HepG2 (cell line): ENCODE measurements around the gene ZNF821. TPM values are rescaled to one million over a fixed set of nuclear protein-coding genes. Genes with fewer than 3 reads are reported as not detected.
A peak's percentile ranks its signal among the peaks of the same experiment; 100 is the strongest.

Source experiments
- CBX2 ChIP-seq, 2 experiments: fragments of 200-600 bp in 1 of 2; sonication (generic); formaldehyde crosslinking in 1 of 2; IDR thresholded peaks; 2 replicates each; pipeline versions ENCODE4 v1.7.0 to v1.8.1; 2018 to 2022; ENCODE audit warnings: low read depth in 2 of 2, low read length in 1 of 2, mild to moderate bottlenecking in 1 of 2, missing genetic modification reagents in 1 of 2
- CCAR2 ChIP-seq: fragments of 200-400 bp; formaldehyde crosslinking; optimal IDR thresholded peaks from 2 replicates; pipeline ENCODE3; 2018; ENCODE audit warnings: low read depth, mild to moderate bottlenecking, low read length, moderate library complexity
- FOXK1 ChIP-seq: sonication (generic); formaldehyde crosslinking; IDR thresholded peaks from 2 replicates; pipeline ENCODE4 v1.4.0; 2020; ENCODE audit warnings: low read depth, missing genetic modification reagents, borderline replicate concordance
- GATAD2A ChIP-seq: IDR thresholded peaks from 2 replicates; pipeline ENCODE4 v1.6.1; 2016
- JARID2 ChIP-seq: sonication (generic); formaldehyde crosslinking; IDR thresholded peaks from 2 replicates; pipeline ENCODE4 v1.8.1; 2023; ENCODE audit warnings: missing genetic modification reagents, inconsistent platforms; ENCODE audit not compliant: insufficient replicate concordance
- KLF16 ChIP-seq, 2 experiments: sonication (generic) in 1 of 2; formaldehyde crosslinking in 1 of 2; IDR thresholded peaks; 2 replicates each; pipeline versions ENCODE4 v1.6.1 to v1.8.0; 2016 to 2023; ENCODE audit warnings: missing genetic modification reagents in 2 of 2, missing compliant biosample characterization in 1 of 2
- NCOA1 ChIP-seq: sonication (generic); formaldehyde crosslinking; IDR thresholded peaks from 2 replicates; pipeline ENCODE4 v1.9.0; 2021; ENCODE audit warnings: missing genetic modification reagents
- NONO ChIP-seq, 2 experiments: fragments of 450-650 bp in 1 of 2; sonication (generic) in 1 of 2; formaldehyde crosslinking in 1 of 2; IDR thresholded peaks in 1 of 2; conservative IDR thresholded peaks in 1 of 2; 2 replicates each; pipeline versions ENCODE4 v1.6.1 to v1.8.0; 2017 to 2022; ENCODE audit warnings: mild to moderate bottlenecking in 1 of 2, missing genetic modification reagents in 1 of 2, moderate library complexity in 1 of 2
- PHF20 ChIP-seq: sonication (generic); formaldehyde crosslinking; IDR thresholded peaks from 2 replicates; pipeline ENCODE4 v1.5.0; 2020; ENCODE audit warnings: mild to moderate bottlenecking, missing genetic modification reagents
- PLSCR1 ChIP-seq: sonication (generic); formaldehyde crosslinking; IDR thresholded peaks from 2 replicates; pipeline ENCODE4 v1.5.0; 2020; ENCODE audit warnings: missing genetic modification reagents, mild to moderate bottlenecking, borderline replicate concordance
- XBP1 ChIP-seq: sonication (generic); formaldehyde crosslinking; IDR thresholded peaks from 2 replicates; pipeline ENCODE4 v1.5.0; 2020; ENCODE audit warnings: missing genetic modification reagents
- ZBTB1 ChIP-seq: sonication (generic); formaldehyde crosslinking; IDR thresholded peaks from 2 replicates; pipeline ENCODE4 v1.4.0; 2020; ENCODE audit warnings: missing genetic modification reagents, borderline replicate concordance
- ZMYM3 ChIP-seq: sonication (generic); formaldehyde crosslinking; IDR thresholded peaks from 2 replicates; pipeline ENCODE4 v1.5.1; 2020; ENCODE audit warnings: mild to moderate bottlenecking, missing genetic modification reagents
- ZNF160 ChIP-seq: sonication (generic); formaldehyde crosslinking; IDR thresholded peaks from 2 replicates; pipeline ENCODE4 v1.8.0; 2022; ENCODE audit warnings: mild to moderate bottlenecking, inconsistent platforms, missing genetic modification reagents
- ZNF556 ChIP-seq: sonication (generic); formaldehyde crosslinking; IDR thresholded peaks from 2 replicates; pipeline ENCODE4 v1.4.0; 2020; ENCODE audit warnings: mild to moderate bottlenecking, missing genetic modification reagents, borderline replicate concordance
- polyA plus RNA-seq, 8 experiments: library from polyadenylated mRNA; depleted of rRNA in 3 of 8; stranded (reverse) in 7 of 8; unstranded in 1 of 8; fragments of >200 nt; fragmentation: Illumina TruSeq in 4 of 8; extraction: Trizol in 4 of 8; gene quantifications; 2 replicates each; pipeline versions ENCODE4 v1.2.1 to v1.2.3, GENCODE V29; 2011 to 2016; ENCODE audit warnings: low read depth in 4 of 8, missing spikeins in 1 of 8, mixed read lengths in 1 of 8; ENCODE audit not compliant: insufficient read depth in 1 of 8
- total RNA-seq, 5 experiments: library from RNA; depleted of rRNA; stranded (reverse); fragments of >200 nt; fragmentation: Illumina TruSeq; extraction: Trizol; gene quantifications; 2 replicates each; pipeline ENCODE4 v1.2.3, GENCODE V29; 2016; ENCODE audit warnings: low read depth in 1 of 5
- TF ChIP-seq, protein P1 (sequence below): sonication (generic); formaldehyde crosslinking; IDR thresholded peaks from 2 replicates; pipeline ENCODE4 v1.4.0; 2020; ENCODE audit warnings: missing genetic modification reagents, mild to moderate bottlenecking, borderline replicate concordance
- TF ChIP-seq, protein P2 (sequence below): sonication (generic); formaldehyde crosslinking; IDR thresholded peaks from 2 replicates; pipeline ENCODE4 v1.5.1; 2020; ENCODE audit warnings: missing genetic modification reagents, mild to moderate bottlenecking, borderline replicate concordance
- TF ChIP-seq, protein P3 (sequence below): sonication (generic); formaldehyde crosslinking; IDR thresholded peaks from 2 replicates; pipeline ENCODE4 v1.5.1; 2020; ENCODE audit warnings: mild to moderate bottlenecking, missing genetic modification reagents, borderline replicate concordance

The ZNF821 gene
- total and polyA plus RNA-seq, 2 of the 13 experiments (the other 11 are each of a cell fraction or from before 2014, with no cell fraction given): 7.0 to 9.1 TPM

- TF ChIP-seq, protein P1, sequence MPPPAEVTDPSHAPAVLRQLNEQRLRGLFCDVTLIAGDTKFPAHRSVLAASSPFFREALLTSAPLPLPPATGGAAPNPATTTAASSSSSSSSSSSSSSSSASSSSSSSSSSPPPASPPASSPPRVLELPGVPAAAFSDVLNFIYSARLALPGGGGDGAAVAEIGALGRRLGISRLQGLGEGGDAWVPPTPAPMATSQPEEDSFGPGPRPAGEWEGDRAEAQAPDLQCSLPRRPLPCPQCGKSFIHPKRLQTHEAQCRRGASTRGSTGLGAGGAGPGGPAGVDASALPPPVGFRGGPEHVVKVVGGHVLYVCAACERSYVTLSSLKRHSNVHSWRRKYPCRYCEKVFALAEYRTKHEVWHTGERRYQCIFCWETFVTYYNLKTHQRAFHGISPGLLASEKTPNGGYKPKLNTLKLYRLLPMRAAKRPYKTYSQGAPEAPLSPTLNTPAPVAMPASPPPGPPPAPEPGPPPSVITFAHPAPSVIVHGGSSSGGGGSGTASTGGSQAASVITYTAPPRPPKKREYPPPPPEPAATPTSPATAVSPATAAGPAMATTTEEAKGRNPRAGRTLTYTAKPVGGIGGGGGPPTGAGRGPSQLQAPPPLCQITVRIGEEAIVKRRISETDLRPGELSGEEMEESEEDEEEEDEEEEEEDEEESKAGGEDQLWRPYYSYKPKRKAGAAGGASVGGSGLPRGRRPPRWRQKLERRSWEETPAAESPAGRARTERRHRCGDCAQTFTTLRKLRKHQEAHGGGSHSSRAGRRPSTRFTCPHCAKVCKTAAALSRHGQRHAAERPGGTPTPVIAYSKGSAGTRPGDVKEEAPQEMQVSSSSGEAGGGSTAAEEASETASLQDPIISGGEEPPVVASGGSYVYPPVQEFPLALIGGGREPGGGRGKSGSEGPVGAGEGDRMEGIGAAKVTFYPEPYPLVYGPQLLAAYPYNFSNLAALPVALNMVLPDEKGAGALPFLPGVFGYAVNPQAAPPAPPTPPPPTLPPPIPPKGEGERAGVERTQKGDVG (CRISPR knock-in tag): no peak; the same call in 1 of the 2 replicates
- TF ChIP-seq ZMYM3 (no peak), JARID2 (CRISPR knock-in tag) (no peak), PHF20 (CRISPR knock-in tag) (peak; percentile 34; the same call in 1 of the 2 replicates), NONO (IDR thresholded peaks at IDR 0.05) (no peak), NONO (CRISPR knock-in tag; conservative IDR thresholded peaks at IDR 0.05) (no peak), NCOA1 (CRISPR knock-in tag) (no peak), PLSCR1 (CRISPR knock-in tag) (no peak), ZNF160 (CRISPR knock-in tag) (no peak), XBP1 (CRISPR knock-in tag) (no peak), FOXK1 (CRISPR knock-in tag) (no peak), KLF16 (CRISPR knock-in tag; IDR thresholded peaks at IDR 0.05) (peak in 1 of 2 experiments; percentile 38; a peak in 1 of 4 replicates), CBX2 (IDR thresholded peaks at IDR 0.05; ENCODE audit: low read depth, low read length) (no peak), CBX2 (CRISPR knock-in tag; IDR thresholded peaks at IDR 0.05; ENCODE audit: low read depth) (no peak), GATAD2A (no peak; the same call in 1 of the 2 replicates), ZBTB1 (CRISPR knock-in tag) (no peak), ZNF556 (CRISPR knock-in tag) (peak; percentile 64; the same call in 1 of the 2 replicates), CCAR2 (no peak)
- TF ChIP-seq, protein P2, sequence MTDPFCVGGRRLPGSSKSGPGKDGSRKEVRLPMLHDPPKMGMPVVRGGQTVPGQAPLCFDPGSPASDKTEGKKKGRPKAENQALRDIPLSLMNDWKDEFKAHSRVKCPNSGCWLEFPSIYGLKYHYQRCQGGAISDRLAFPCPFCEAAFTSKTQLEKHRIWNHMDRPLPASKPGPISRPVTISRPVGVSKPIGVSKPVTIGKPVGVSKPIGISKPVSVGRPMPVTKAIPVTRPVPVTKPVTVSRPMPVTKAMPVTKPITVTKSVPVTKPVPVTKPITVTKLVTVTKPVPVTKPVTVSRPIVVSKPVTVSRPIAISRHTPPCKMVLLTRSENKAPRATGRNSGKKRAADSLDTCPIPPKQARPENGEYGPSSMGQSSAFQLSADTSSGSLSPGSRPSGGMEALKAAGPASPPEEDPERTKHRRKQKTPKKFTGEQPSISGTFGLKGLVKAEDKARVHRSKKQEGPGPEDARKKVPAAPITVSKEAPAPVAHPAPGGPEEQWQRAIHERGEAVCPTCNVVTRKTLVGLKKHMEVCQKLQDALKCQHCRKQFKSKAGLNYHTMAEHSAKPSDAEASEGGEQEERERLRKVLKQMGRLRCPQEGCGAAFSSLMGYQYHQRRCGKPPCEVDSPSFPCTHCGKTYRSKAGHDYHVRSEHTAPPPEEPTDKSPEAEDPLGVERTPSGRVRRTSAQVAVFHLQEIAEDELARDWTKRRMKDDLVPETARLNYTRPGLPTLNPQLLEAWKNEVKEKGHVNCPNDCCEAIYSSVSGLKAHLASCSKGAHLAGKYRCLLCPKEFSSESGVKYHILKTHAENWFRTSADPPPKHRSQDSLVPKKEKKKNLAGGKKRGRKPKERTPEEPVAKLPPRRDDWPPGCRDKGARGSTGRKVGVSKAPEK (CRISPR knock-in tag): no peak
- TF ChIP-seq, protein P3, sequence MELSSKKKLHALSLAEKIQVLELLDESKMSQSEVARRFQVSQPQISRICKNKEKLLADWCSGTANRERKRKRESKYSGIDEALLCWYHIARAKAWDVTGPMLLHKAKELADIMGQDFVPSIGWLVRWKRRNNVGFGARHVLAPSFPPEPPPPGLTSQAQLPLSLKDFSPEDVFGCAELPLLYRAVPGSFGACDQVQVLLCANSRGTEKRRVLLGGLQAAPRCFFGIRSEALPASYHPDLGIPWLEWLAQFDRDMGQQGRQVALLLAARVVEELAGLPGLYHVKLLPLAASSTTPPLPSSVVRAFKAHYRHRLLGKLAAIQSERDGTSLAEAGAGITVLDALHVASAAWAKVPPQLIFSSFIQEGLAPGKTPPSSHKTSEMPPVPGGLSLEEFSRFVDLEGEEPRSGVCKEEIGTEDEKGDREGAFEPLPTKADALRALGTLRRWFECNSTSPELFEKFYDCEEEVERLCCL: no peak
Measured at GRCh38 chr16:71883849-71884638, at the start of gene ZNF821 (continued).
